Mesendoderm (in vitro differentiated cells): Measurements from ENCODE around the gene CHRNA4.

Experiments
- DNase-seq: peaks from one replicate; pipeline ENCODE4 v3.0.0; 2013
- H2AK5ac ChIP-seq: 2 replicates; pipeline ENCODE4 v1.6.1; 2013; ENCODE audit warnings: low read length, inconsistent platforms
- H2BK120ac ChIP-seq: 2 replicates; pipeline ENCODE4 v1.6.1; 2013; ENCODE audit warnings: low read depth, mild to moderate bottlenecking, low read length, moderate library complexity, mixed read lengths
- H2BK15ac ChIP-seq: replicated peaks from 2 replicates; pipeline ENCODE4 v1.6.1; 2013; ENCODE audit warnings: low read depth, mild to moderate bottlenecking, moderate library complexity
- H2BK5ac ChIP-seq: 2 replicates; pipeline ENCODE4 v1.6.1; 2013; ENCODE audit warnings: low read length, inconsistent platforms
- H3K18ac ChIP-seq: 2 replicates; pipeline ENCODE4 v1.6.1; 2013; ENCODE audit warnings: mild to moderate bottlenecking, low read length, mixed read lengths
- H3K23ac ChIP-seq: one replicate; pipeline ENCODE4 v1.6.1; 2013; ENCODE audit warnings: low read length
- H3K27ac ChIP-seq: 2 replicates; pipeline ENCODE4 v1.5.1; 2013; ENCODE audit warnings: low read depth, mild to moderate bottlenecking, inconsistent platforms, low read length, moderate library complexity
- H3K27me3 ChIP-seq: 2 replicates; pipeline ENCODE4 v1.6.1; 2013; ENCODE audit warnings: low read length, control low read depth, mild to moderate bottlenecking, inconsistent platforms; ENCODE audit not compliant: insufficient read depth, poor library complexity
- H3K36me3 ChIP-seq: 2 replicates; pipeline ENCODE4 v1.6.1; 2013; ENCODE audit warnings: low read length, inconsistent platforms; ENCODE audit not compliant: control insufficient read depth, insufficient read depth
- H3K4ac ChIP-seq: one replicate; pipeline ENCODE4 v1.6.1; 2013; ENCODE audit warnings: low read depth, mild to moderate bottlenecking, low read length, moderate library complexity
- H3K4me1 ChIP-seq: 2 replicates; pipeline ENCODE4 v1.6.1; 2013; ENCODE audit warnings: low read depth, low read length, inconsistent platforms; ENCODE audit not compliant: control insufficient read depth
- H3K4me2 ChIP-seq: 2 replicates; pipeline ENCODE4 v1.6.1; 2013; ENCODE audit warnings: low read length
- H3K4me3 ChIP-seq: 2 replicates; pipeline ENCODE4 v1.5.1; 2013; ENCODE audit warnings: mild to moderate bottlenecking, low read length
- H3K56ac ChIP-seq: one replicate; pipeline ENCODE4 v1.6.1; 2013; ENCODE audit warnings: low read length
- H3K79me1 ChIP-seq: 2 replicates; pipeline ENCODE4 v1.6.1; 2013; ENCODE audit warnings: low read length, inconsistent platforms
- H3K79me2 ChIP-seq: 2 replicates; pipeline ENCODE4 v1.6.1; 2013; ENCODE audit warnings: mild to moderate bottlenecking, low read length; ENCODE audit not compliant: control insufficient read depth, insufficient read depth
- H3K9ac ChIP-seq: 2 replicates; pipeline ENCODE4 v1.6.1; 2013; ENCODE audit warnings: low read length, inconsistent platforms
- H4K5ac ChIP-seq: one replicate; pipeline ENCODE4 v1.6.1; 2013; ENCODE audit warnings: low read length
- H4K8ac ChIP-seq: one replicate; pipeline ENCODE4 v1.6.1; 2013; ENCODE audit warnings: low read depth, mild to moderate bottlenecking, control low read depth, low read length, moderate library complexity
- WGBS: extraction: QIAGEN DNeasy Blood & Tissue Kit; methylation state at CpG from one replicate; pipeline ENCODE4 v1.1.7; 2013; ENCODE audit warnings: low lambda C conversion rate, missing lambda C conversion rate; ENCODE audit not compliant: insufficient coverage; ENCODE audit errors: extremely low coverage; 5-methylcytosine and 5-hydroxymethylcytosine counted together

The CHRNA4 gene

GRCh38 chr20:63359164-63359934 is 1.8 kb downstream of the CHRNA4 start:
- no peaks in the 10 kb centered on the region for H3K79me1 ChIP-seq
- no peak overlapping the region for H3K9ac ChIP-seq
- H2BK5ac ChIP-seq, result no peak overlapping the region
- no peak overlapping the region for H3K4me2 ChIP-seq
- no peak overlapping the region for H2BK120ac ChIP-seq
- H4K8ac ChIP-seq, result no peak overlapping the region
- H3K23ac ChIP-seq, result no peak overlapping the region
- no peaks in the 10 kb centered on the region for H3K4me1 ChIP-seq
- no peak for DNase-seq
- no CpG with 5 or more reads among the region's 42 CpGs for WGBS
- no peak overlapping the region for H3K4me3 ChIP-seq
- H2AK5ac ChIP-seq, result no peak overlapping the region
- no peaks in the 10 kb centered on the region for H3K36me3 ChIP-seq
- H3K27ac ChIP-seq, result no peak overlapping the region
- H2BK15ac ChIP-seq, result no peak overlapping the region
- no peaks in the 10 kb centered on the region for H3K79me2 ChIP-seq
- no peak overlapping the region for H4K5ac ChIP-seq
- no peak overlapping the region for H3K56ac ChIP-seq
- H3K18ac ChIP-seq, result no peak overlapping the region
- peaks cover 7% of the 10 kb centered on the region for H3K27me3 ChIP-seq
- H3K4ac ChIP-seq, result no peak overlapping the region

GRCh38 chr20:63357921-63358905 is 2.9 kb downstream of the CHRNA4 start:
- H3K4ac ChIP-seq, result no peak overlapping the region
- no peaks in the 10 kb centered on the region for H3K79me2 ChIP-seq
- no peak overlapping the region for H3K4me2 ChIP-seq
- no peak overlapping the region for H4K5ac ChIP-seq
- no peak overlapping the region for H2AK5ac ChIP-seq
- no peak overlapping the region for H4K8ac ChIP-seq
- no peaks in the 10 kb centered on the region for H3K36me3 ChIP-seq
- H3K56ac ChIP-seq, result no peak overlapping the region
- peaks cover 7% of the 10 kb centered on the region for H3K27me3 ChIP-seq
- H2BK120ac ChIP-seq, result no peak overlapping the region
- H3K4me3 ChIP-seq, result no peak overlapping the region
- no peak overlapping the region for H2BK15ac ChIP-seq
- no peak for DNase-seq
- no peak overlapping the region for H3K23ac ChIP-seq
- H3K4me1 ChIP-seq, result no peaks in the 10 kb centered on the region
- no CpG with 5 or more reads among the region's 26 CpGs for WGBS
- H3K9ac ChIP-seq, result no peak overlapping the region
- H2BK5ac ChIP-seq, result no peak overlapping the region
- no peak overlapping the region for H3K18ac ChIP-seq
- H3K27ac ChIP-seq, result no peak overlapping the region
- H3K79me1 ChIP-seq, result no peaks in the 10 kb centered on the region

DNA sequence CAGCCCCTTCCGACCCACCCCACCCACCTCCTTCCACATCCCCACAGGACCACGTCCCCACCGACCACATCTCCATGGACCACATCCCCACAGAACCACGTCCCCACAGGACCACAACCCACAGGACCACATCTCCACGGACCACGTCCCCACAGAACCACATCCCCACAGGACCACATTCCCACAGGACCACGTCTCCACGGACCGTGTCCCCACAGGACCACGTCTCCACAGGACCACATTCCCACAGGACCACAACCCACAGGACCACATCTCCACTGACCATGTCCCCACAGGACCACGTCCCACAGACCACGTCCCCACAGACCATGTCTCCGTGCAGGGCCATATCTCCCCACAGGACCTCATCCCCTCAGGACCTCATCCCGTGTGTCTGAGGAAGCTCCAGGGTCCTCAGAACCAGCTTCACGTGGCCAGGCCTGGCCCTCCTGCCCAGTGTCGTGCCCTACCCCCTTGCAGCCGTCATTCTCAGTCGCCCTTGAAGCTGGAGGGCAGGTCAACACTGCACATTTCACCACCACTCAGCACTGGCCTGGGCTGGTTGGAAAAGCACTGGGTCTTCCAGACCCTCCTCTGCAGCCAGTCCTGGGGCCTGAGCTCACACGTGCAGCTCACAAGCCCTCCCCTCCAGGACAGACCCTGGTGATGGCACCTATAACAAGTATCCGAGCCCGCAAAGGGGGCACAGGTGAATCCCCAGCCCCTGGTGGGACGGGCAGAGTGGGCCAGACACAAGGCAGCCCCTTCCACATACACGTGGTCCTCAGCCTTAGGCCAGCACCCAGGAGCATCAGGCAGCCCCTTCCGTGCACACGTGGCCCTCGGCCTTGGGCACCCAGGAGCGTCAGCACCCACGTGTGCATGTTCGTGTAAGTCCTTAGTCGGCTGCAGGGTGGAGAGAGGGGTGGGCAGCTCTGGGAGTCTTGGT is 3.9 kb downstream of the CHRNA4 start:
- no peak overlapping the region for H3K18ac ChIP-seq

DNA sequence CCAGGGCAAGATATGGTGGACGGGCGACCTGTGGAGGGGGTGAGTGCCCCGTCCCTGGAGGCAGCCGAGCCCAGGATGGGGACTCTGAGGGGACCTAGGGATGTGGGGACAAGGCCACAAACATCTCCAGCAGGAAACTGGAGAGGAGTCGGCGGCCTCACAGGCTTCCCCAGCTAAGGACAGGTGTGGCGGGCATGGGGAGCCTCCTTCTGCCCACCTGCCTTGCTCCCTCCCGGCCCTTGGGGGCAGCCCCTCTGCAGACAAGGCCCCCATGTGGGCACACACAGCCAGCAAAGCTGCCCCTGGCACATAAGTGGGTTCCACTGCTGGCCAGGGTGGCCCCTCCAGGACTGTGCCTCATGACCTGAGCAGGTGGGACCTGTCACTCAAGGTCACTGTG is 4.6 kb downstream of the CHRNA4 start:
- H3K27ac ChIP-seq, result no peak overlapping the region
- no peak overlapping the region for H4K8ac ChIP-seq
- H3K4me1 ChIP-seq, result no peaks in the 10 kb centered on the region
- no peak overlapping the region for H3K18ac ChIP-seq
- DNase-seq, result no peak
- H3K56ac ChIP-seq, result no peak overlapping the region
- no peak overlapping the region for H3K23ac ChIP-seq
- no peak overlapping the region for H2BK5ac ChIP-seq
- no peak overlapping the region for H2BK120ac ChIP-seq
- no peak overlapping the region for H3K4me2 ChIP-seq
- no CpG with 5 or more reads among the region's 8 CpGs for WGBS
- H3K27me3 ChIP-seq, result peaks cover 7% of the 10 kb centered on the region
- no peak overlapping the region for H3K9ac ChIP-seq
- no peak overlapping the region for H3K4me3 ChIP-seq
- no peak overlapping the region for H2AK5ac ChIP-seq
- no peaks in the 10 kb centered on the region for H3K79me1 ChIP-seq
- no peak overlapping the region for H2BK15ac ChIP-seq
- H3K36me3 ChIP-seq, result no peaks in the 10 kb centered on the region
- no peaks in the 10 kb centered on the region for H3K79me2 ChIP-seq
- no peak overlapping the region for H3K4ac ChIP-seq
- H4K5ac ChIP-seq, result no peak overlapping the region

More for the DNA sequence above, 3.9 kb downstream of the CHRNA4 start:
- H3K27ac ChIP-seq, result no peak overlapping the region
- H2BK5ac ChIP-seq, result no peak overlapping the region
- H4K8ac ChIP-seq, result no peak overlapping the region
- H3K56ac ChIP-seq, result no peak overlapping the region
- H4K5ac ChIP-seq, result no peak overlapping the region
- no CpG with 5 or more reads among the region's 30 CpGs for WGBS
- no peak for DNase-seq
- H2BK15ac ChIP-seq, result no peak overlapping the region
- H3K4ac ChIP-seq, result no peak overlapping the region
- H3K4me1 ChIP-seq, result no peaks in the 10 kb centered on the region
- peaks cover 7% of the 10 kb centered on the region for H3K27me3 ChIP-seq
- no peak overlapping the region for H2AK5ac ChIP-seq
- no peak overlapping the region for H3K9ac ChIP-seq
- H3K4me3 ChIP-seq, result no peak overlapping the region
- no peak overlapping the region for H3K4me2 ChIP-seq
- no peaks in the 10 kb centered on the region for H3K36me3 ChIP-seq
- H3K79me2 ChIP-seq, result no peaks in the 10 kb centered on the region
- no peak overlapping the region for H2BK120ac ChIP-seq
- H3K79me1 ChIP-seq, result no peaks in the 10 kb centered on the region
- H3K23ac ChIP-seq, result no peak overlapping the region

DNA sequence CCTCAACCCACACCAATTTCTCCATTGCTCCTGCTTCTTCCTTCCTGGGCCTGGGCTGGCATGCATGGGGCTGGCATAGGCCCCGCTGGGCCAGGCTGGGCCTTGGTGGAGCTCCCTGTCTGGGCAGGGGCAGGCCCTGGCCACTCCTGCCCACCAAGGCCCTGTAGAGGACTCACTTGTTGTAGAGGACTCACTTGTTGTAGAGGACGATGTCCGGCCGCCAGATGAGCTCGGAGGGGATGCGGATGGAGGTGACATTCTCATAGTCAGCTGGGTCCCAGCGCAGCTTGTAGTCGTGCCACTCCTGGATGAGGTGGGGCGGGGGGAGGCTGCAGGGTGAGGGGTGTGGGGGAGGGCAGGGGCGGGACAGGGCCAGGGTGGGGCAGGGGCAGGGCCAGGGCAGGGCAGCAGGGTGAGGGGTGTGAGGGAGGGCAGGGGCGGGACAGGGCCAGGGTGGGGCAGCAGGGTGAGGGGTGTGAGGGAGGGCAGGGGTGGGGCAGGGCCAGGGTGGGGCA is 5.3 kb downstream of the CHRNA4 start:
- Histone ChIP-seq H2AK5ac (no peak overlapping the region), H3K9ac (no peak overlapping the region), H3K27ac (no peak overlapping the region), H3K56ac (no peak overlapping the region), H4K5ac (no peak overlapping the region), H3K4me3 (no peak overlapping the region), H3K27me3 (peaks cover 7% of the 10 kb centered on the region), H4K8ac (no peak overlapping the region), H3K79me1 (no peaks in the 10 kb centered on the region), H3K23ac (no peak overlapping the region), H2BK120ac (no peak overlapping the region), H2BK5ac (no peak overlapping the region), H2BK15ac (no peak overlapping the region), H3K4me1 (no peaks in the 10 kb centered on the region), H3K4ac (no peak overlapping the region), H3K79me2 (no peaks in the 10 kb centered on the region), H3K18ac (no peak overlapping the region), H3K4me2 (no peak overlapping the region), H3K36me3 (no peaks in the 10 kb centered on the region)
- WGBS, result no CpG with 5 or more reads among the region's 11 CpGs
- DNase-seq, result no peak
